ENCODE data around the gene TMEM163. TPM values are rescaled to one million over a fixed set of nuclear protein-coding genes. Genes with fewer than 3 reads are reported as not detected.
A peak's percentile ranks its signal among the peaks of the same experiment; 100 is the strongest.
"Not testable (repeated sequence)": the region's sequence is repeated elsewhere in the genome, so short reads cannot be mapped to it uniquely, and the experiment has no call there.

Gene TMEM163
- total RNA-seq, 2 experiments from 2014 or later = 0.51 TPM; not detected in 1

DNA sequence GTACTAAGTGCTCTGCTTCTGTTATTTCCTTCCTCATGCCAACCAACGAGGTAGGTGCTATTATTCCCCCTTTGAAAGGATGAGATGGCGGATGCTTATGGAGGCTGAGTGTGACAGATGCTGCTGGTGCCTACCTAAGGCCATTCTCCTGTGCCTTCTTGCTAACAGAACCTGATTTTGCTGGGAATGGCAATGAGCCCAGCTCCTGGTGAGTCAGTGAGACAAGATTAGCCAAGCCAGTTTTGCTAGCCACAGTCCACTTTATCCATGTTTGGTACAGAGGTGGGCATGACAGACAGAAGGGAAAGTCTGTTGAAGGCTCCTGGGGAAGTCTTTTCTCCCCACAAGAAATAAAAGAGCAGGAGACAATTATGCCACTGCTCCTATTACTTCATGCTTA, 43.7 kb upstream of the TMEM163 start:
- ChIA-PET POLR2A (interaction anchor here (0.7 kb wide), 1 partner anchor 113 kb away, joined by 3 read pairs; no protein-coding TSS in a partner anchor), CTCF (ENCODE audit: unreplicated experiment) (no interaction called here)
- peaks cover 15% of the 10 kb centered on the region for H3K4me1 ChIP-seq (ENCODE audit: insufficient read depth, low read length, poor library complexity, severe bottlenecking)
- intact Hi-C loops (cut with micrococcal nuclease; ENCODE audit: unreplicated experiment) = no loop called here
- BruUV-seq (replicated peaks) = no TSS peak
- H3K79me2 ChIP-seq (ENCODE audit: insufficient read depth, low read depth, low read length) = no peaks in the 10 kb centered on the region
- no peaks in the 10 kb centered on the region for H3K36me3 ChIP-seq (ENCODE audit: insufficient read depth, low read length)
- H3K27ac ChIP-seq (ENCODE audit: low read depth, low read length, poor library complexity, severe bottlenecking) = no peak overlapping the region
- no peaks in the 10 kb centered on the region for H4K20me1 ChIP-seq (ENCODE audit: insufficient read depth, low read length)
- DNase-seq (ENCODE audit: low spot score) = no peak
- no peaks in the 10 kb centered on the region for H3K9me3 ChIP-seq (ENCODE audit: low read length)
- H3K4me2 ChIP-seq (ENCODE audit: low read length) = no peak overlapping the region
- no peak overlapping the region for H3K4me3 ChIP-seq (ENCODE audit: low read depth, low read length, poor library complexity, severe bottlenecking)
- TF ChIP-seq, protein P1, sequence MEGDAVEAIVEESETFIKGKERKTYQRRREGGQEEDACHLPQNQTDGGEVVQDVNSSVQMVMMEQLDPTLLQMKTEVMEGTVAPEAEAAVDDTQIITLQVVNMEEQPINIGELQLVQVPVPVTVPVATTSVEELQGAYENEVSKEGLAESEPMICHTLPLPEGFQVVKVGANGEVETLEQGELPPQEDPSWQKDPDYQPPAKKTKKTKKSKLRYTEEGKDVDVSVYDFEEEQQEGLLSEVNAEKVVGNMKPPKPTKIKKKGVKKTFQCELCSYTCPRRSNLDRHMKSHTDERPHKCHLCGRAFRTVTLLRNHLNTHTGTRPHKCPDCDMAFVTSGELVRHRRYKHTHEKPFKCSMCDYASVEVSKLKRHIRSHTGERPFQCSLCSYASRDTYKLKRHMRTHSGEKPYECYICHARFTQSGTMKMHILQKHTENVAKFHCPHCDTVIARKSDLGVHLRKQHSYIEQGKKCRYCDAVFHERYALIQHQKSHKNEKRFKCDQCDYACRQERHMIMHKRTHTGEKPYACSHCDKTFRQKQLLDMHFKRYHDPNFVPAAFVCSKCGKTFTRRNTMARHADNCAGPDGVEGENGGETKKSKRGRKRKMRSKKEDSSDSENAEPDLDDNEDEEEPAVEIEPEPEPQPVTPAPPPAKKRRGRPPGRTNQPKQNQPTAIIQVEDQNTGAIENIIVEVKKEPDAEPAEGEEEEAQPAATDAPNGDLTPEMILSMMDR (conservative IDR thresholded peaks at IDR 0.05; ENCODE audit: low read length) = no peak
- TF ChIP-seq EZH2phosphoT487 (IDR thresholded peaks at IDR 0.05; ENCODE audit: borderline replicate concordance, low read depth, low read length) = no peak
- no peaks in the 10 kb centered on the region for H3K9me2 ChIP-seq (ENCODE audit: insufficient read depth, low read length)
- H2AFZ ChIP-seq (ENCODE audit: low read length) = no peak overlapping the region

DNA sequence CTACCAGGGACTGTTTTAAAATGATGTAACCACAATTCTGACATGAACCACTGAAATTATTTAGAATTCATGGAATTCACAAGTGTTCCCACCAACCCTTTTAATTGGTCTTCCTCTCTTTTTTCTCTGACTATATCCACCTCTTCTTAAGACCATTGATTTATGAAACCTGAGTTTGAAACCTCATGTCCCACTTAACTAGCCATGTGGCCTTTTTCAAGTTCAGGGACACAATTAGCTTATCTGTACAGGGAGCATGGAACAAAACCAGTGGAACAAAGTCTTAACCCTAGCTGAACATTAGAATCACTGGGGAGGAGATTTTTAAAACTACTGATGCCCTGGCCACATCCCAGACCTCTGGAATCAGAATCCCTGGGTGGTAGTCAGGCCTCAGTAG, 41.6 kb upstream of the TMEM163 start:
- intact Hi-C loops (cut with micrococcal nuclease; ENCODE audit: unreplicated experiment) = no loop called here
- POLR2A ChIA-PET = no interaction called here
- DNase-seq (ENCODE audit: low spot score) = no peak

DNA sequence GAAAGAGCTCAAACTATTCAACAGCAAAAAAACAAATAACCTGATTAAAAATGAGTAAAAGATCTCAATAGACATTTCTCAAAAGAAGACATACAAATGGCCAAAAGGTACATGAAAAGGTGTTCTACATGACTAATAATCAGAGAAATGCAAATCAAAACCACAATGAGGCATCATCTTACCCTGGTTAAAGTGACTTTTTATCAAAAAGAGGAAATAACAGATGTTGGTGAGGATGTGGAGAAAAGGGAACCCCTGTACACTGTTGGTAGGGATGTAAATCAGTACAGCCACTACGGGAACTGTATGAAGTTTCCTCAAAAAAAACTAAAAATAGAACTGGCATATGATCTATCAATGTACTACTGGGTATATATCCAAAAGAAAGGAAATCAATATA, 39.8 kb upstream of the TMEM163 start:
- H3K4me3 ChIP-seq (ENCODE audit: low read depth, low read length, poor library complexity, severe bottlenecking) = no peak overlapping the region
- POLR2A ChIA-PET = interaction anchor here (1.0 kb wide), 1 partner anchor 22 kb away, joined by 3 read pairs; no protein-coding TSS in a partner anchor
- intact Hi-C loops (cut with micrococcal nuclease; ENCODE audit: unreplicated experiment) = no loop called here
- BruUV-seq (replicated peaks) = no TSS peak
- peaks cover 15% of the 10 kb centered on the region for H3K4me1 ChIP-seq (ENCODE audit: insufficient read depth, low read length, poor library complexity, severe bottlenecking)
- DNase-seq (ENCODE audit: low spot score) = peak; percentile 62
- peaks cover 3% of the 10 kb centered on the region; the same call in 1 of the 2 replicates for H3K9me3 ChIP-seq (ENCODE audit: low read length)
- no peaks in the 10 kb centered on the region for H3K9me2 ChIP-seq (ENCODE audit: insufficient read depth, low read length)
- TF ChIP-seq EZH2phosphoT487 (IDR thresholded peaks at IDR 0.05; ENCODE audit: borderline replicate concordance, low read depth, low read length) = no peak
- TF ChIP-seq, protein P1 (conservative IDR thresholded peaks at IDR 0.05; ENCODE audit: low read length) = no peak
- H4K20me1 ChIP-seq (ENCODE audit: insufficient read depth, low read length) = no peaks in the 10 kb centered on the region
- peak overlapping the region; percentile 46 for H3K4me2 ChIP-seq (ENCODE audit: low read length)
- no peaks in the 10 kb centered on the region for H3K36me3 ChIP-seq (ENCODE audit: insufficient read depth, low read length)
- H3K79me2 ChIP-seq (ENCODE audit: insufficient read depth, low read depth, low read length) = no peaks in the 10 kb centered on the region
- H2AFZ ChIP-seq (ENCODE audit: low read length) = no peak overlapping the region
- no peak overlapping the region for H3K27ac ChIP-seq (ENCODE audit: low read depth, low read length, poor library complexity, severe bottlenecking)
- CTCF ChIA-PET (ENCODE audit: unreplicated experiment) = no interaction called here

More for the DNA sequence above, 41.6 kb upstream of the TMEM163 start:
- Histone ChIP-seq H3K27ac (ENCODE audit: low read depth, low read length, poor library complexity, severe bottlenecking) (no peak overlapping the region), H3K4me2 (ENCODE audit: low read length) (no peak overlapping the region), H3K36me3 (ENCODE audit: insufficient read depth, low read length) (no peaks in the 10 kb centered on the region), H3K9me3 (ENCODE audit: low read length) (peaks cover 3% of the 10 kb centered on the region; the same call in 1 of the 2 replicates), H4K20me1 (ENCODE audit: insufficient read depth, low read length) (no peaks in the 10 kb centered on the region), H3K79me2 (ENCODE audit: insufficient read depth, low read depth, low read length) (no peaks in the 10 kb centered on the region), H3K9me2 (ENCODE audit: insufficient read depth, low read length) (no peaks in the 10 kb centered on the region), H3K4me1 (ENCODE audit: insufficient read depth, low read length, poor library complexity, severe bottlenecking) (peaks cover 15% of the 10 kb centered on the region), H2AFZ (ENCODE audit: low read length) (no peak overlapping the region), H3K4me3 (ENCODE audit: low read depth, low read length, poor library complexity, severe bottlenecking) (no peak overlapping the region)
- no peak for TF ChIP-seq EZH2phosphoT487 (IDR thresholded peaks at IDR 0.05; ENCODE audit: borderline replicate concordance, low read depth, low read length)
- TF ChIP-seq, protein P1 (conservative IDR thresholded peaks at IDR 0.05; ENCODE audit: low read length) = no peak
- CTCF ChIA-PET (ENCODE audit: unreplicated experiment) = no interaction called here
- BruUV-seq (replicated peaks) = no TSS peak

DNA sequence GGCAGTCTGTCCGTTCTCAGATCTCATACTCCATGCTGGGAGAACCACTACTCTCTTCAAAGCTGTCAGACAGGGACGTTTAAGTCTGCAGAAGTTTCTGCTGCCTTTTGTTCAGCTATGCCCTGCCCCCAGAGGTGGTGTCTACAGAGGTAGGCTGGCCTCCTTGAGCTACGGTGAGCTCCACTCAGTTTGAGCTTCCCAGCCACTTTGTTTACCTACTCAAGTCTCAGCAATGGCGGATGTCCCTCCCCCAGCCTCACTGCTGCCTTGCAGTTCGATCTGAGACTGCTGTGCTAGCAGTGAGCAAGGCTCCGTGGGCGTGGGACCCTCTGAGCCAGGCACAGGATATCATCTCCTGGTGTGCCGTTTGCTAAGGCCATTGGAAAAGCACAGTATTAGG, 33.2 kb upstream of the TMEM163 start:
- H3K9me3 ChIP-seq (ENCODE audit: low read length); BruUV-seq (replicated peaks); CTCF ChIA-PET (ENCODE audit: unreplicated experiment); H4K20me1 ChIP-seq (ENCODE audit: insufficient read depth, low read length); DNase-seq (ENCODE audit: low spot score); H3K36me3 ChIP-seq (ENCODE audit: insufficient read depth, low read length); H2AFZ ChIP-seq (ENCODE audit: low read length); H3K27ac ChIP-seq (ENCODE audit: low read depth, low read length, poor library complexity, severe bottlenecking); H3K9me2 ChIP-seq (ENCODE audit: insufficient read depth, low read length); H3K4me2 ChIP-seq (ENCODE audit: low read length); H3K79me2 ChIP-seq (ENCODE audit: insufficient read depth, low read depth, low read length); H3K4me3 ChIP-seq (ENCODE audit: low read depth, low read length, poor library complexity, severe bottlenecking); H3K4me1 ChIP-seq (ENCODE audit: insufficient read depth, low read length, poor library complexity, severe bottlenecking); intact Hi-C loops (cut with micrococcal nuclease; ENCODE audit: unreplicated experiment): not testable (repeated sequence)
- POLR2A ChIA-PET = interaction anchor here (1.3 to 1.6 kb wide), 3 partner anchors 12 to 14 kb away, joined by 3 to 5 read pairs (median 3); no protein-coding TSS in a partner anchor

Data from OCI-LY7 (cell line).